NCI-H2081 treated with DMSO at 0.1 percent for 48 hours (cell line): Measurements from ENCODE around the gene RRP1B.
"Not testable (repeated sequence)": the region's sequence is repeated elsewhere in the genome, so short reads cannot be mapped to it uniquely, and the experiment has no call there.

Experiments used
- DNase-seq: peaks from one replicate; lab custom pipeline; 2025; lab: John Stamatoyannopoulos, UW

RRP1B gene

DNA sequence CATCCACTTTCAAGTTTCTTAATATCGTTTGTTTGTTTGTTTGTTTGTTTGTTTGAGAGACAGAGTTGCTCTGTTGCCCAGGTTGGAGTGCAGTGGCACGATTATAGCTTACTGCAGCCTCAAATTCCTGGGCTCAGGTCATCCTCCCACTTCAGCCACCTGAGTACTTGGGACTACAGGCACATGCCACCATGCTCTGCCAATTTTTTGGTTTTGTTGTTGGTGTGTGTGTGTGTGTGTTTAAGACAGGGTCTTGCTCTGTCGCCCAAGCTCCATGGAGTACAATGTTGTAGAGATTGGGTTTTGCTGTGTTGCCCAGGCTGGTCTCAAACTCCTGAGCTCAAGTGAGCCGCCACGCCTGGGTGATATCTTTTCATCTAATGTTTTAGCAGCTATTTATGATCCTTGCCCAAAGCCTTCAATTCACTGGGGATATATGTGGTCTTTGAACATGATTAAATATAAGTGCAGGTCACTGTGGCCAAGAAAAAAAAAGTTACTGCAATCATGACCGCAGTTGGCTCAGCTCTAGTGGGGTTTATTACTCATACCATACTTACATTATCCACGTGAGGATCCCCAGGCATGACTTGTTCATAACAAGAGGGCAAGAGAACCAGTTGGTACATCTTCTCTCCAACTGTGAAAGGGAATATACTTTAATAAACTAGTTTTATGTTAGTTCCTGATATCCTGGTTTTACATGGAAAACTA is 8.0 kb downstream of the RRP1B start:
- DNase-seq = no peak

- DNase-seq = no peak
Observed at GRCh38 chr21:43669828-43670605, 10.7 kb downstream of the RRP1B start.

- DNase-seq = no peak
Observed at GRCh38 chr21:43675871-43676270, 16.5 kb downstream of the RRP1B start.

DNA sequence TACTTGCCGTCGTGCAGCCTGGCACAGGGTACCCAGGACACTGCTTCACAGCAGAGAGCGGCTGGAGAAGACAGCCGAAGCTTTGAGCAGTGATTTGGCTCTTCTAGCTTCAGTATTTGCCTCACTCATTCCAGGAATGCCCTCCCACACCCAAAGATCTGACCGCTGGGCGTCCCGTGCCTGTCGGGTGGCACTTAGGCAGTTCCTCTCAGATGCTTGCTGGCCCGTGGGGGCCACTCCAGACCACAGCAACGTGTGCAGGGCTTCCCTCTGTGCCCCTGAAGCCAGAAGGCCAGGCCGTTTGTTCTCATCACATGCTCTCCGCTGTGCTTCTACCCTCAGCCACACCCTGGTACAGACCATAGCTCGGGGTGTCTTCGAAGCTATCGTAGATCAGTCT is 17.0 kb downstream of the RRP1B start:
- DNase-seq = no peak

- DNase-seq = no peak
Observed at GRCh38 chr21:43679951-43680350, 20.6 kb downstream of the RRP1B start.

DNA sequence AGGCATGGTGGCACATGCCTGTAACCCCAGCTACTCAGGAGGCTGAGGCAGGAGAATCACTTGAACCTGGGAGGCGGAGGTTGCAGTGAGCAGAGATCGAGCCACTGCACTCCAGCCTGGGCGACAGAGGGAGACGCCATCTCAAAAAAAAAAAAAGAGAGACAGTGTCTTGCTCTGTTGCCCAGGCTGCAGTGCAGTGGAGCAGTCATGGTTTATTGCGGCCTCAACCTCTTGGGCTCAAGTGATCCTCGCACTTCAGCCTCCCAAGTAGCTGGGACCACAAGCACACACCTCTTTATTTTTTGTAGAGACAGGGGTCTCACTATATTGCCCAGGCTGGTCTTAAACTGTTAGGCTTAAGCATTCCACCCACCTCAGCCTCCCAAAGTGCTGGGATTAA is 21.1 kb downstream of the RRP1B start:
- not testable (repeated sequence) for DNase-seq

- DNase-seq = no peak
Observed at GRCh38 chr21:43681650-43682049, 22.3 kb downstream of the RRP1B start.

GRCh38 chr21:43684424-43684823 is 25.1 kb downstream of the RRP1B start:
- DNase-seq = no peak

GRCh38 chr21:43686811-43687565 is 27.6 kb downstream of the RRP1B start:
- no peak for DNase-seq

GRCh38 chr21:43687566-43688399 is 28.4 kb downstream of the RRP1B start:
- no peak for DNase-seq

DNA sequence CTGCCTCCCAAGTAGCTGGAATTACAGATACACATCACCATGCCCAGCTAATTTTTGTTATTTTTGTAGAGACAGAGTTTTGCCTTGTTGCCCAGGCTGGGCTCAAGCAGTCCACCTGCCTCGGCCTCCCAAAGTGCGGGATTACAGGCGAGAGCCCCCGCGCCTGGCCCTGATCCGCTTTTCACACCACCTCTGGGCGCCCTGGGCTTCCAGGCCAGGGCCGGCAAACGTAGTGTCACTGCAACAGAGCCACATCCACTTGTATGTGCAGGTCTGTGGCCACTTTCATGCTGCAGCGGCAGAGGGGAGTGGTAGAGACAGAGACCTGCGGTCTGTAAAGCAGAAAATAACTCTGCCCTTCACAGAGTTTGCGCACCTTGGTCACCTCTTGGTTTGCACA is 29.5 kb downstream of the RRP1B start:
- no peak for DNase-seq

DNA sequence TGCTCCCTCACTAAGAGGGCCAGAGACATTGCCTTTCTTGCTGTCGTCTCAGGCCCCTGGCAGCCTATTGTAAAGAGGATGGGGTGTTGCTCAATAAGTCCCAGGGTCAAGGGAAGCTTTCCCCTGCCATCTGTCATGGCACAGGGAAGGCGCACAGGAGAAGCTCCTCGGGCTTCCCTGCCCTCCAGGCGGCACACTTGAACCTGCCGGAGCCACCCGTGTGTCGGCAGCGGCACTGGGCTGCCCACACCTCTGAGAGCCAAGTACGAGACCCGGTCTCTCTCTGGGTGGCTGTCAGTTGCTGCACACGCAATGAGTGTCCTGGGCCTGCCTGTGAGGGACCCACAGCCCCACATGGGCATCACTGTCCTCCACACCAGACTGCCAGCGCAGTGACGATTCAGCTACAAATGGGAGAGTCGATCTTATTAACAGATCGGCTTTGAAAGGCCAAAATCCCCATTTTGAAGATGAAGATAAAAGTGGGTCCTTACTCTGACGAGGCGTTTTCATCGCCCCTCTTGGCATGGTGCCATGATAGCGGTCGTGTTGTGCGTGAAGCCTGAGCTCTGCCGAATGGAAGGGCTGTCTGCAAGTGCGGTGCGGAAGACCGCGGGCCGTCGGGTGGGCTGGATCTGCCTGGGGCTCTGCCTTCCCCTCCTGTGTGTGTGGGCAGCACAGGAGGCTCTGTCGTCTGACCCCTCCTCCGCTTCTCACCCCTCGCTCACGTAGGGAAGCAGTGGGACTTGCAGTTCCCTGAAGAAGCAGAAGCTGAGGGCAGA is 30.4 kb downstream of the RRP1B start:
- no peak for DNase-seq

DNA sequence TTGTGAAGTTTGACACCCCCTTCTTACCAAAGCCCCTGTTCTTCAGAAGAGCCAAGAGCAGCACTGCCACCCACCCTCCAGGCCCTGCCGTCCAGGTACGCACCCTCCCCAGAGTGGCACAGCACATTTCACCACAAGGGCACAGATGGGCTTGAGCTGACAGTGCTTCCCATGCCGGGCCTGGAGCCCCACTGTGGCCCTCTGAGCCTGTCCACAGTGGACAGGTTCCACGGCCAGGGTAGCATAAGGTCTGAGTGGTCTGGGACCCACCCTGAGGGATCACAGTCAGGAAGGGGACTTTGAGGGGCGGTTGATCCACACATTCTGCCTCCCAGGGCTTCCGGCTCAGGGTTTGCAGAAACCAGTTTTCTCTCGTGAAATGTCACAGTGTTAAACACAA is 31.0 kb downstream of the RRP1B start:
- no peak for DNase-seq

GRCh38 chr21:43691086-43691795 is 31.9 kb downstream of the RRP1B start:
- DNase-seq = no peak

DNA sequence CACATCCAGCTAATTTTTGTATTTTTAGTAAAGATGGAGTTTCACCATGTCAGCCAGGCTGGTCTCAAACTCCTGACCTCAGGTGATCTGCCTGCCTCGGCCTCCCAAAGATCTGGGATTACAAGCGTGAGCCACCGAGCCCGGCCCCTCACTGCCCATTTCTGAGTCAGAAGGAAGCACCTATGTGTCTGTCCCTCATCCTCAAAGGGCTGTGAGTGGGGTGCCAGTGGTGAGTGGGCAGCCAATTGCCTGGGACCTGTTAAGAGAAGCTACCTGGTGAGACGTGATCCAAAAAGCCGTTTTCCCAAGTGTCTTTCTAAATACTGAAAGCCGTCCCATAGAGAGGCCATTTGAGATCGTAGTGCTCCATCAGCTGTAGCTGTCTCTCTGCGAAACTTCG is 32.4 kb downstream of the RRP1B start:
- DNase-seq = no peak

DNA sequence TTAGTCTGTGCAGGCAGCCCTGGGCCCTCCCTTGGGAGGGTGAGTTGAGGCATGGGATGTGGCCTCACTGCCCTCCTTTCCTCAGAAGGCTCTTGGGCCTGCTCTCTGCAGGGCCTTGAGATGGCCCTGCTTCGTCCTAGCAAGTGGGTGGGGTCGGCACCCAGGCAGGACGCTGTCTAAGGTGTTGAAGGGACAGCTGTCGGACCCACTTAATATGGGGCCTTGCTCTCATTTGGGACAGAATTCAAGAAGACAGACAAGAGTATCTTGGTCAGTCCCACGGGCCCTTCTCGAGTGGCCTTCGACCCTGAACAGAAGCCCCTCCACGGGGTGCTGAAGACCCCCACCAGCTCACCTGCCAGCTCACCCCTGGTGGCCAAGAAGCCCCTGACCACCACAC is 33.6 kb downstream of the RRP1B start:
- no peak for DNase-seq

DNA sequence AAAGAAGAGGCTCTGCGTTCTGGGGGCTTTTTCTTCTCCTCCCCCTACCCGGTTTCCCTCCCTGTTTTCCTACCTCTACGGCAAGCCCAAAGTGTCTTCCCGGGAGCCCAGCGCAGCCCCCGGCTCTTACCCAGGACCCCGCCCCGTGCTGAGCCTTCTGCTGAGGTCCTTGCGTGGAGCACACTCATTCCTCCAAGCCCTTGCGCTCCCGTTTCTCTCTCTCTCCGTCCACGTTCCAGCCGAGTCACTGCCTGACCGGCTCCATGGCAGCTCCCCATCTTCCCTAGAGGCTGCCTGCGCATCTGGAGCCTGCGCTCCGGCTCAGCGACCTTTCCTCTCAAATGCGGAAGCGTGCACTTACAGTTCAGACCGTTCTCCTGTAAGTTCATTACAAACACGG is 34.6 kb downstream of the RRP1B start:
- no peak for DNase-seq

DNA sequence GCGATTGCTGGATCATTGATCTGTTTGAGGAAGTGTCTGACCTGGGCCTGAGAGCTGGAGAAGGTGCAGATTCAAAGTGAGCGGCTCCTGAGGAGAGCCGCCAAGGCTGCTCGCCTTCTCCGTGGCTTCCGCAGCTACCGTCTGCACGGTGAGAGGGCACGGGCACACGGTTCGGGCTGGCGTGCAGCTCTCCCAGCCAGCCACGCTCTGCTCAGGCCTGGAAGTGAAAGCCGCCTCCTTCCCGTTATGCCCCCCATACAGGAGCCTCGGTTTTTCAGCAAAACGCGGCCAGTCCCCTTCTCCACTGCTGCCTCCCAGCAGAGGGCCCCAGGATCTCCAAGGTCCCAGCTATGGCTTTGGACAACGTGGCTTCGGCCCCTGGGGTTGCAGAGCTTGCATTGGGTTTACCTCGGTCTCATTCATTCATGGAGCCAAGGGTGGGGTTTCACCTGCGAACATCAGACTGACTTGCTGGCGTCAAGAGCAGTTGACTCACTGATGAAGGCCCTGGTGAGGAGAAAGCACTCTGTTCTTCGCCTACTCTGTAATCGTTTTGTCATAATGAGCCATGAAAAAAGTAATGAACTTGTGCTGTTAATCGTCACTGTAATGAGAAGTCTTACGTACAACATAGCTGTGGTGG is 35.2 kb downstream of the RRP1B start:
- no peak for DNase-seq

DNA sequence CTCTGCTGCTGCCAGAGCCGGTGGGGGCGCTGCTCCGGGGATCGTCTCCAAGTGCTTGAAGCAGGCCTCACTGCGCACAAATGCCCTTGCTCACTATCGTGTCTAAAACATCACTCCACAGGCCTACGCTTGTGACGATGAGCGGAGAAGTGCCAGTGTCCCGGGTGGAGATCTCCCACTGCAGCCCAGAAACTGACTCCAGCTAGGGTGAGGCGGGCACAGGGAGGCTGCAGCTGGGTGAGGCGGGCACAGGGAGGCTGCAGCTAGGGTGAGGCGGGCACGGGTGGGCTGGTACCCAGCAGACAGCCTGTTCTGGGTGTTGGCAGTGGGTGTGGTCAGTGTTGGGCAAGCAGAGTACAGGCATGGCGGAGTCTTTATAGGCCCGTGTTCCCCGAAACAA is 36.9 kb downstream of the RRP1B start:
- no peak for DNase-seq
